HG03064 (cell line): Measurements from ENCODE around the gene RPS3.
"Not testable (repeated sequence)": the region's sequence is repeated elsewhere in the genome, so short reads cannot be mapped to it uniquely, and the experiment has no call there.

Experiments
- ATAC-seq: cut with Tn5 transposase; IDR thresholded peaks from one replicate; pipeline ENCODE4 v1.9.1; 2021; ENCODE audit warnings: low read depth; ENCODE audit not compliant: unreplicated experiment

Gene RPS3

GRCh38 chr11:75378776-75379175 lies 20.5 kb upstream of the RPS3 start:
- ATAC-seq, result not testable (repeated sequence)

DNA sequence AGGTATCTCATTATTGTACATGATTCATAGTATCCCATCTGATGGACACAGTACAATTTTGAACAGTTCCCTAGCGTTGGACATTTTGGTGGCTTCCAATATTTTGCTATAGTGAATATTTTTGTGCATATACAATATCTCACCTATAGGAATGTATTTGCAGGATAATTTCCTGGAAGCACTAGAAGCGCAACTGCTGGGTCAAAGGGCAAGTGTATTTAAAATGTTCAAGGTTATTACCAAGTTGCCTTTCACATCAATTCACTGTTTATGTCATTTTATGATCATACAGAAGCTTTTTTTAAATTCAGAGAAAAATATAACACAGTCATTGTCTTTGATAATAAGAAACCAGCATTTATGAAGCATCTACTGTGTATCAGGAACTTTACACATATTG lies 19.1 kb upstream of the RPS3 start:
- no peak for ATAC-seq

DNA sequence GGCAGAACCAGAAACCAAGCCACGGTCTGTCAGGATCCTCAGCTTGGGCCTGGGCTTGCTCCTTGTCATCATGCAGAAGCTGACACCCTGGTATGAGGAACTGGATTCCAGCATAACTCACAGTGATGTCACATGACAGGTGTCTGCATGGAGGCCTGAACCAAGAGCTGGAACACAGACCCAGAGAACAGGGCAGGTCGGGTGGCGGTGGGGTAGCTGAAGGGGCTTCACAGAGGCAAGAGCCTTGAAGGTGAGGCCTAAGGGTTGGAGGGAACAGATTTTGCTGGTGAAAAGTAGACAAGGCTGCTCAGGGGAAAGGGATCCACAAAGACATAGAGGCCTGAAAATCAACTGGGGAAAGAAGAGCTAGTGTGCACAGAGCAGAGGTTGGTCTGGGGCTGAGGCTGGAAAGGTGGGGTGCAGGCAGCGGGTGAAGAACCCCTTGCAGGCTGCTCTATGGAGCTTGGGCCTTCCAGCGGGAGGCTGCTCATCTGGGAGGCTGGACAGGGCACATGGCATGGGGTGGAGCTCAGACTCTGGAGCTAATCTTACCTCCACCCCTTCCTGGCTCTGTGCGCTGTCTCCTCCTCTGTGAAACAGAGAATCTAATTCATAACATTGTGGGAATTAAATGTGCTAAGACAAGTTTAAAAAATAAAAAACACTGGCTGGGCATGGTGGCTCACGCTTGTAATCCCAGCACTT lies 18.4 kb upstream of the RPS3 start:
- no peak for ATAC-seq

- ATAC-seq, result no peak
These were observed 16.1 kb upstream of the RPS3 start for GRCh38 chr11:75383246-75383645.

DNA sequence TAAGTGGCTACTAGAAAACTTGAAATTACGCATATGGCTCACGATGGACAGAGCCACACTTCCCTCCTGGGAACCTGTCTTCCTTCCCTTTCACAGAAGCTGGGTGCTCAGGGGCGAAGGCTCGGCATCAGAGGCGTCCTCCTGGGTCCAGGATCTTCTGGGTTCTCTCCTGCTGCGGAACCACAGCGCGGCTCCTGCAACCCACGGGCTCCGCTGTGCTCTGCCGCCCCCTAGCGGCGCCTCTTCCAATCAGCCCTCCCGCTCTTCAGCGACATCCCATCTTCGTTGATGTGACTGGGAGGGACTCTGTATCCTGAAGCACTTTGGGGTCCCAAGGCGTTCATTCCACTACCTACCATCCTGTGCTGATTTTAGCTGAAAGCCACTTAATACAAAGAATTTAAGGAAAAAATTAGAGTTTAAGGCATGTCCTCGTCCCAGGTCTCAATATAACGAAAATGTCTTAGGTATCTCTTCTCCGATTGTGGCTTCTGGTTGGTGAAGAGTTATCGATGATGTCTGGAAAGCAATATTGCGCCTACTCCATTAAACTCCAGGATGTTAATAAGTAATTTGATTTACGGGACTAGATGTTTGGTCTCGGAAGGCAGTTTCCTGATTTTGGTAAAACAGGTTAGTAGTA lies 14.8 kb upstream of the RPS3 start:
- no peak for ATAC-seq

GRCh38 chr11:75386942-75387630 lies 12.2 kb upstream of the RPS3 start:
- ATAC-seq, result no peak

- ATAC-seq, result no peak
These were observed 11.5 kb upstream of the RPS3 start for GRCh38 chr11:75387736-75388294.

- ATAC-seq, result no peak
These were observed 10.7 kb upstream of the RPS3 start for GRCh38 chr11:75388386-75389275.

- ATAC-seq, result no peak
These were observed 10.1 kb upstream of the RPS3 start for GRCh38 chr11:75389276-75389605.

- ATAC-seq, result no peak
These were observed 9.4 kb upstream of the RPS3 start for GRCh38 chr11:75389925-75390324.

DNA sequence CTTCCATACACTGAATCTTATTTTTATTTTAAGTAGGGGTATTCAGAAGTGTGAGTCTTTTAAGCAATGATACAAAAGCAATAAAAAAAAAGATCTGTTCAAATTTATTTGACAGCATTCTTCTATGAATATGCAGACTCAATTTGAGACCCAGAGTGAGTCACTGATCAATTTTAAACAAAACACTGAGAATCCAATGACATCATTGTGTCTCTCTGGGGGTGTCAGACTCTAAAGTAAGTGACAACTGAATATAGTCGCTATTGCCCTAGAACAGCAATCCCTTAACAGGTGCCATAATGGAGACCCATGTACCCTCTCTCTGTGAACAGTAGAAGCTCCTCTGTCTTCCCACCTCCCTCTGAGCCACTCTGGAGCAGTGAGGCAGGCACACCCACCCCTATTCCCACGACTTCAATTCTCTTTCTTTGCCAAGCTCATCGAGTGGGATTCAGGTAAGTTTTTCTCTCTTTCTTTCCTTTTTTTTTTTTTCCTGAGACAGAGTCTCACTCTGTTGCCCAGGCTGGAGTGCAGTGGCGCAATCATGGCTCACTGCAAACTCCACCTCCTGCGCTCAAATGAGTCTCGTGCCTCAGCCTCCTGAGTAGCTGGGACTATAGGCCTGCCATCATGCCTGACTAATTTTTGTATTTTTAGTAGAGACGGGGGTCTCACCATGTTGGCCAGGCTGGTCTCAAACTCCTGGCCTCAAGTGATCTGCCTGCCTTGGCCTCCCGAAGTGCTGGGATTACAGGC lies 5.1 kb upstream of the RPS3 start:
- no peak for ATAC-seq

DNA sequence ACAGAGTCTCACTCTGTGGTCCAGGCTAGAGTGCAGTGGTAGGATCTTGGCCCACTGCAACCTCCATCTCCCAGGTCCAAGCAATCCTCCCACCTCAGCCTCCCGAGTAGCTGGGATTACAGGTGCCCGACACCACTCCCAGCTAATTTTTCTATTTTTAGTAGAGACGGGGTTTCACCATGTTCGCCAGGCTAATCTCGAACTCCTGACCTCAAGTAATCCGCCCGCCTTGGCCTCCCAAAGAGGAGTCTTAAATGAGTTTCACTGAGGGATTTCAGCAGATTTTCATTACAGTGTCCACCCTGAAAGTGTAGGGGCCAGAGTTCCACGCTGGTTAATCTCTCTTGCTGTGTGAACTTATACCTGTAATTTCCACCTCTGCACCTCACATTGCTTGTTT lies 412 bp upstream of the RPS3 start:
- ATAC-seq, result no peak

DNA sequence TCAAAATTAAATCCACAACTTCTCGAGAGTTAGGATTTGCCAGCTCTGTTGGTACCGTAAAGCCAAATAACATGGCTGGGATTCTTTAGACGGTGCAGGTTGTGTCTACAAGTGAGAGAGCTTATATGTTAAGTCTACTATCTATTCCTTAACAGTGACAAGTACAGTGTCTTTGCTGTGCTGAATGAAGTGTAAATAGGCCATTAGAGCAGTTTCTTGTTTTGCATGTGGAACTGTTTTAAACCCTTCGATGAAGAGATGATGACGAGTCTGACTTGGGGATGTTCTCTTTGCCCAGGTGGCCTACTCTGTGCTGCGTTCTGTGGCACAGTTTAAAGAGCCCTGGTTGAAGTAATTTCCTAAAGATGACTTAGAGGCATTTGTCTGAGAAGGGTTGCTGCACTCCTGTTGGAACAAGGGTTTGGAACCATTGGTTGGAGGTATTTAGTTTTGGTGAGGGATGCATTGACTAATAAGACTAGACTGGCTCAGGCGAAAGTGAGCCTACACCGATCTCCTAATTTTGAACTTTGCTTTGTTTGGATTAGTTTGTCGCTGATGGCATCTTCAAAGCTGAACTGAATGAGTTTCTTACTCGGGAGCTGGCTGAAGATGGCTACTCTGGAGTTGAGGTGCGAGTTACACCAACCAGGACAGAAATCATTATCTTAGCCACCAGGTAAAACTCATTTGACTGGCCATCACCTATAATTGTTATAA lies 988 bp downstream of the RPS3 start:
- no peak for ATAC-seq

- ATAC-seq, result no peak
These were observed 2.9 kb downstream of the RPS3 start for GRCh38 chr11:75402002-75402773.

DNA sequence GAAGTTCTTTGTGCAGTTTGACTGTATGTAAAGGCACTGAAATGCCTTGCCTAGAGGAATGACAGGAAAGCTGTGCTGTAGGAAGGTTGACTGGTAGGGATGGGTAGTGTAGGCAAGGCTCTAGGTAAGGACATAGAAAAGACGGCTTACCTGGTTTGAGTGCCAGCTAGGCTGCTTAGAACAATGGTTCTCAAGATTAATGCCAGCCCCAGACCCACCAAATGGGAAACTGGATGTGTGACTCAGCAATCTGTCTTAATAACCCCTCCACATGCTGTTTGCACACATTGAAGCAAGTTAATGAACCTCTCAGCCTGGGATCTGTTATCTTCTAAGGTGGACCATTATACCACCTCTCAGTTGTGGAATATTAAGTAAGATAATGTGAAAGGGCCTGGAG lies 3.7 kb downstream of the RPS3 start:
- no peak for ATAC-seq

GRCh38 chr11:75403983-75404658 lies 4.8 kb downstream of the RPS3 start:
- no peak for ATAC-seq

- no peak for ATAC-seq
These were observed 7.0 kb downstream of the RPS3 start for GRCh38 chr11:75406338-75406777.

DNA sequence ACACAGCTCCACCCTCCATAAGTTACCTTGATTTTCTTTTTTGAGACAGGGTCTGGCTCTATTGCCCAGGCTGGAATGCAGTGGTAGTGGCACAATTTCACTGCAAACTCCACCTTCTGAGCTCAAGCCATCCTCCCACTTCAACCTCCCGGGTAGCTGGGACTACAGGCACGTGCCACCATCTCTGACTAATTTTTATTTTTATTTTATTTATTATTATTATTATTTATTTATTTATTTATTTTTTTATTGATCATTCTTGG lies 9.6 kb downstream of the RPS3 start:
- no peak for ATAC-seq
